Aorta (tissue), 5 donors: ENCODE data around the gene TNPO3. TPM values are rescaled to one million over a fixed set of nuclear protein-coding genes. Genes with fewer than 3 reads are reported as not detected.
"Not testable (repeated sequence)": the region's sequence is repeated elsewhere in the genome, so short reads cannot be mapped to it uniquely, and the experiment has no call there.

Experiments
- ATAC-seq: fragments of 200-7000 bp; cut with Tn5 transposase; one replicate; pipeline ENCODE4 v1.9.1; 2022; ENCODE audit warnings: moderate library complexity; ENCODE audit not compliant: low FRiP score
- DNase-seq, 2 donors: peaks; one replicate each; pipeline ENCODE4 v3.0.0-alpha.2; 2020
- H3K27ac ChIP-seq, 2 donors: one replicate each; pipeline ENCODE4 v1.5.1; 2013; ENCODE audit warnings: low read length in 2 of 2, mild to moderate bottlenecking in 2 of 2, moderate library complexity in 2 of 2, control low read depth in 1 of 2, inconsistent platforms in 1 of 2, low read depth in 1 of 2
- H3K27me3 ChIP-seq, 2 donors: one replicate each; pipeline ENCODE4 v1.6.1; 2013; ENCODE audit warnings: control low read depth in 1 of 2, low read length in 1 of 2, mild to moderate bottlenecking in 1 of 2, moderate library complexity in 1 of 2; ENCODE audit not compliant: insufficient read depth in 2 of 2, control insufficient read depth in 1 of 2
- H3K36me3 ChIP-seq, 2 donors: one replicate each; pipeline ENCODE4 v1.6.1; 2013; ENCODE audit warnings: control low read depth in 1 of 2, low read length in 1 of 2, mild to moderate bottlenecking in 1 of 2; ENCODE audit not compliant: insufficient read depth in 2 of 2, control insufficient read depth in 1 of 2
- H3K4me1 ChIP-seq, 2 donors: one replicate each; pipeline ENCODE4 v1.6.1; 2013; ENCODE audit warnings: low read length in 2 of 2, control low read depth in 1 of 2, mild to moderate bottlenecking in 1 of 2, moderate library complexity in 1 of 2; ENCODE audit not compliant: insufficient read depth in 2 of 2, control insufficient read depth in 1 of 2
- H3K4me3 ChIP-seq, 2 donors: one replicate each; pipeline ENCODE4 v1.5.1; 2013; ENCODE audit warnings: low read length in 2 of 2, control low read depth in 1 of 2, mild to moderate bottlenecking in 1 of 2
- H3K9me3 ChIP-seq: one replicate; pipeline ENCODE4 v1.6.1; 2013; ENCODE audit warnings: mild to moderate bottlenecking, low read length; ENCODE audit not compliant: control insufficient read depth
- WGBS, 2 donors: extraction: QIAGEN DNeasy Blood & Tissue Kit; methylation state at CpG; one replicate each; pipeline ENCODE4 v1.1.7; 2013; 5-methylcytosine and 5-hydroxymethylcytosine counted together
- intact Hi-C, 2 donors: fragments of 100-400 bp; cut with DNase I; formaldehyde crosslinking; loops; one replicate each; pipeline versions ENCODE4 v1.14.2 to v1.15.0; 2022
- polyA plus RNA-seq, 2 donors: library from polyadenylated mRNA; stranded (reverse); fragments of 200-250 nt; gene quantifications; one replicate each; pipeline ENCODE4 v1.2.3, GENCODE V29; 2013
- total RNA-seq, 2 donors: library from RNA; stranded (reverse); fragmentation: NEBNext Ultra II Directional; extraction: Animal tissue kit (Norgen Biotek cat#: 25700); gene quantifications; one replicate each; pipeline ENCODE4 v1.2.1, GENCODE V29; 2021
- donor health status: healthy with polysubstance abuse.
- donor health status: Bipolar disorder and iron deficiency.
- donor health status: DM: no; HTN: no; CAD: no.
- donor health status: DM: no; HTN: no; CAD: no.
- donor health status: DM: yes; HTN: yes; CAD: no.

Gene TNPO3
- total and polyA plus RNA-seq, 4 donors, result 10.5 to 31.4 (median 20.2) TPM

- Histone ChIP-seq H3K36me3 (no peaks in the 10 kb centered on the region), H3K4me3 (no peak overlapping the region), H3K9me3 (no peaks in the 10 kb centered on the region), H3K4me1 (peaks cover 0 to 3% of the 10 kb centered on the region in 2 donors), H3K27me3 (no peaks in the 10 kb centered on the region), H3K27ac (no peak overlapping the region)
- 83 to 86% methylated on average over 3 of the region's 3 CpGs for WGBS, 2 donors
- no peak for DNase-seq
- no peak for ATAC-seq
- intact Hi-C loops, result loop anchor here in 1 of 2 donors (5.0 kb wide), 1 partner anchor 599 kb away; no protein-coding TSS in a partner anchor
Measured at GRCh38 chr7:129041142-129042085, 13.5 kb downstream of the TNPO3 start.

DNA sequence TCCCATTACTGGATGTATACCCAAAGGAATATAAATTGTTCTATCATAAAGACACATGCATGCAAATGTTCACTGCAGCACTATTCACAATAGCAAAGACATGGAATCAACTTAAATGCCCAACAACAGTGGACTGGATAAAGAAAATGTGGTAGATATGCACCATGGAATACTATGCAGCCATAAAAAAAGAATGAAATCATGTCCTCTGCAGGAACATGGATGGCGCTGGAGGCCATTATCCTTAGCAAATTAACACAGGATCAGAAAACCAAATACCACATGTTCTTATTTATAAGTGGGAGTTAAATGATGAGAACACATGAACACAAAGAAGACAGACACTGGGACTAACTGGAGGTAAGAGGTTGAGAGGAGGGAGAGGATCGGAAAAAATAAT is 16.4 kb downstream of the TNPO3 start:
- intact Hi-C loops, H3K4me1 ChIP-seq, ATAC-seq: not testable (repeated sequence)

GRCh38 chr7:129037585-129037984 is 17.3 kb downstream of the TNPO3 start:
- H3K27ac ChIP-seq, result no peak overlapping the region
- H3K27me3 ChIP-seq, result no peaks in the 10 kb centered on the region
- ATAC-seq, result no peak
- WGBS, 2 donors, result 92 to 94% methylated on average over 4 of the region's 4 CpGs
- H3K36me3 ChIP-seq, result no peaks in the 10 kb centered on the region
- H3K9me3 ChIP-seq, result no peaks in the 10 kb centered on the region
- no peak for DNase-seq
- intact Hi-C loops, result no loop called here
- H3K4me1 ChIP-seq, result no peaks in the 10 kb centered on the region
- no peak overlapping the region for H3K4me3 ChIP-seq

More for the DNA sequence above, 16.4 kb downstream of the TNPO3 start:
- H3K27ac ChIP-seq, H3K9me3 ChIP-seq, H3K4me3 ChIP-seq, DNase-seq, H3K27me3 ChIP-seq, H3K36me3 ChIP-seq: not testable (repeated sequence)
- WGBS, 2 donors, result 98 to 100% methylated on average over 2 of the region's 2 CpGs

GRCh38 chr7:129032017-129032416 is 22.9 kb downstream of the TNPO3 start:
- Histone ChIP-seq H3K9me3 (no peaks in the 10 kb centered on the region), H3K4me1 (no peaks in the 10 kb centered on the region), H3K27ac (no peak overlapping the region), H3K27me3 (no peaks in the 10 kb centered on the region), H3K36me3 (no peaks in the 10 kb centered on the region), H3K4me3 (no peak overlapping the region)
- WGBS, 2 donors, result 98 to 100% methylated on average over 1 of the region's 1 CpG
- intact Hi-C loops, result no loop called here
- ATAC-seq (no peak), DNase-seq (no peak)

GRCh38 chr7:129030440-129030839 is 24.5 kb downstream of the TNPO3 start:
- 96 to 99% methylated on average over 3 of the region's 3 CpGs for WGBS, 2 donors
- no peak for ATAC-seq
- H3K27me3 ChIP-seq, result no peaks in the 10 kb centered on the region
- H3K4me1 ChIP-seq, result no peaks in the 10 kb centered on the region
- H3K9me3 ChIP-seq, result no peaks in the 10 kb centered on the region
- no peak for DNase-seq
- intact Hi-C loops, result no loop called here
- H3K27ac ChIP-seq, result no peak overlapping the region
- H3K4me3 ChIP-seq, result no peak overlapping the region
- no peaks in the 10 kb centered on the region for H3K36me3 ChIP-seq

DNA sequence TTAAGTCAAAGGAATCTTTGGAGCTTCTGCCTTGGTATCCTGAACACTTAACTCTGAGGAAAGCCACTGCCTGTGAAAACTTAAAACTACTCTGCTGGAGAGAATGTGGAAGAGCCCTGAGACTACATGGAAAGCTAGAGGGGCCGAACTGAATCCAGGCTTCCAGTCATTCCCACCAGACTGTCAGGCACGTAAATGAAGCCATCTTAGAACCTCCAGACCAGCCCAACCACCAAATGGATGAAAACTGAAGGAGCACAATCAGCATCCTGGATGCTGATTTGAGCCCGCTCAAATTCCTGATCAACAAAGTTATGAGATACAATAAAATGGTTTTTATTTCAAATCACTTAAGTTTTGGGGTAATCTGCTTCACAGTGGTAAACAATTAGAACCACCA is 30.8 kb downstream of the TNPO3 start:
- DNase-seq (no peak), ATAC-seq (no peak)
- no peaks in the 10 kb centered on the region for H3K27me3 ChIP-seq
- intact Hi-C loops, result no loop called here
- 90 to 94% methylated on average over 3 of the region's 3 CpGs for WGBS, 2 donors
- peaks cover 0 to 4% of the 10 kb centered on the region in 2 donors for H3K4me1 ChIP-seq
- no peaks in the 10 kb centered on the region for H3K9me3 ChIP-seq
- H3K27ac ChIP-seq, result no peak overlapping the region
- H3K36me3 ChIP-seq, result no peaks in the 10 kb centered on the region
- no peak overlapping the region for H3K4me3 ChIP-seq

- WGBS, 2 donors, result 94 to 97% methylated on average over 2 of the region's 2 CpGs
- H3K36me3 ChIP-seq, result no peaks in the 10 kb centered on the region
- ATAC-seq (no peak), DNase-seq (no peak)
- intact Hi-C loops, result no loop called here
- peaks cover 0 to 4% of the 10 kb centered on the region in 2 donors for H3K4me1 ChIP-seq
- no peak overlapping the region for H3K4me3 ChIP-seq
- no peak overlapping the region for H3K27ac ChIP-seq
- no peaks in the 10 kb centered on the region for H3K9me3 ChIP-seq
- H3K27me3 ChIP-seq, result no peaks in the 10 kb centered on the region
Measured at GRCh38 chr7:129021656-129022055, 33.3 kb downstream of the TNPO3 start.

DNA sequence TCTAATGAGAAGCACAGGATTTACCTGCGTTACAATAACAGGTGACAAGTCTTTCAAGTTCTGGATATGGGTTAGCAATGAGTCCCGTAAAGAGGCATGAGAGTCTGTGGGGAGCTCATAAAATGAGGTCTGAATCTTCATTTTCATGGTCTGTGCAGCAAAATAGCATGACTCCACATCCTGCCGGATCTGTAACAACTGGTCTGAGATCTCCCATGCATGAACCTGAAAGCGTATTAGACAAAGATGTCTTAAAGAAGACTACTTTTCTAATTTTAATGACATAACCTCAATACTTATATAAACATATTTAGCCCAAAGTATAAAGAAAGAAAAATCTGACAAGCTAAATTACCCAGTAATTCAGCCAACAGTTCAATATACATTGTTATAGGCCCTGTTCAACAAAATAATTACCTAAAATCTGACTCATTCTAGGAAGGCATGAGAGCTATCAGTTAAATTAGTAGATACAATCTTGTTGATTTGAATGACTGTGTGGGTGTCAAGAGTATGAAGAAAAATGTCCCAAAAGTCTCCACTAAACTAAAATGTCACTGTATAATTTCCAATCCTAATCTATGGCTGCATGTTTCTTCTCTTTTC is 36.9 kb downstream of the TNPO3 start:
- Histone ChIP-seq H3K27me3 (no peaks in the 10 kb centered on the region), H3K9me3 (no peaks in the 10 kb centered on the region), H3K27ac (no peak overlapping the region), H3K4me3 (no peak overlapping the region), H3K4me1 (no peaks in the 10 kb centered on the region), H3K36me3 (no peaks in the 10 kb centered on the region)
- intact Hi-C loops, result no loop called here
- DNase-seq, result no peak
- no peak for ATAC-seq
- WGBS, 2 donors, result 92 to 93% methylated on average over 4 of the region's 4 CpGs

DNA sequence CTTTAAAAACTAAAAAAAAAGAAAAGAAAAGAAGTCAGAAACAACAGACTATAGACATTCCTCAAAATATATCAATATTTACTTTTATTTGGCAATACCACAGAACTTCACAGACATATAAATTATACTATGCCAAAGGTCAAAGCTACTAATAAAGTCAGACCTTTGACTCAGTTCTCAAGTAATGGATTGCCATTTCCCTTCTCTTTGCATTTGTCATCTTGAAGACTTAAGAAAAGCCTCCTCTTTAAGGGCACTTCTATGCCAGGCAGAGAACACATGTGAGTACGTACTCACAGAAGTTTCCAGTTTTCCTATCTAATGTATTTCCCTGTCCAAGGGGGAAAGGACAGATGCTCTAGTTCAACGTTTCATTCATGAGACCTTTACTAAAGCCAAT is 37.6 kb downstream of the TNPO3 start:
- H3K4me1 ChIP-seq, result no peaks in the 10 kb centered on the region
- no peaks in the 10 kb centered on the region for H3K27me3 ChIP-seq
- H3K9me3 ChIP-seq, result no peaks in the 10 kb centered on the region
- no peak overlapping the region for H3K27ac ChIP-seq
- ATAC-seq (no peak), DNase-seq (no peak)
- no peaks in the 10 kb centered on the region for H3K36me3 ChIP-seq
- no peak overlapping the region for H3K4me3 ChIP-seq
- intact Hi-C loops, result no loop called here
- 63 to 65% methylated on average over 2 of the region's 2 CpGs for WGBS, 2 donors
